ENCODE measurements around the gene RBM43.

Gene RBM43

GRCh38 chr2:151217343-151217742, 44.3 kb downstream of the RBM43 start:
- no peak for DNase-seq (ENCODE audit: low read depth)

DNA sequence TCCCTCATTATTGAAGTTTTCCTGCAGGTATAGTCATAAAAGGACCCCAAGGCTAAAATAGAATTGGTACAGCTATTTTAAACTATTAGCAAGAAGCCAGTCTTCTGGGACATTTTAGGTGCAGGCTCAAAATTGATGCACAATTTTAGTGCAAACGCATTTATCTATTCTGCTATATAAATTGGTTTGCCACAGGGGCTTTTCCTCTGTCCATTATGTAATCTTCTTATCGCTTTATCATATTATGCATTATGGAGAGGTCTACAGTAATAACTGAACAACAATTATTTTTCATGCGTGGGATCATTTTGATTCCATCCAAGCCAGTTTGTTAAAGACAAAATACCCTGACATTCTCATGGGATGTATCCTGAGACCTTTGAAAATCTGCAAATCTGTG, 54.6 kb downstream of the RBM43 start:
- no peak for DNase-seq (ENCODE audit: low read depth)

- DNase-seq (ENCODE audit: low read depth), result no peak
Observed at GRCh38 chr2:151206446-151206968, 55.2 kb downstream of the RBM43 start.

DNA sequence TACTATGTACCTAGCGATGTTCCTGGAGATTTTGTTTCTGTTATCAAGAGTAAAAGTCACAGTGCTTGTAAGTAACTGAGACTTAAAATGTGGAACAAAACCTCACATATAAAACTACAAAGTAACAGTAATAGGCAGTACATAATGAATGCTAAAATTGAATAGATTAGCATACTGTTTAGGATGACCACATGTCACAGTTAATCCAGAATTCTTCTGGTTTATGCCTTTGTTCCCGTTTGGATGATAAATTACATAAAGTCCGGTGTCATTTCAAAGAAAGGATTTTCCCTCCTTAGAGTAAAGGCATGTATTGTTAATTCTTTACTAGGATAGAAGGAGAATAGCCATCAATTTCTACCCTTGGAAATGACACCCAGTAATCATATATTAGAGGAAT, 56.1 kb downstream of the RBM43 start:
- no peak for DNase-seq (ENCODE audit: low read depth)

GRCh38 chr2:151204756-151205155, 56.9 kb downstream of the RBM43 start:
- DNase-seq (ENCODE audit: low read depth), result no peak

DNA sequence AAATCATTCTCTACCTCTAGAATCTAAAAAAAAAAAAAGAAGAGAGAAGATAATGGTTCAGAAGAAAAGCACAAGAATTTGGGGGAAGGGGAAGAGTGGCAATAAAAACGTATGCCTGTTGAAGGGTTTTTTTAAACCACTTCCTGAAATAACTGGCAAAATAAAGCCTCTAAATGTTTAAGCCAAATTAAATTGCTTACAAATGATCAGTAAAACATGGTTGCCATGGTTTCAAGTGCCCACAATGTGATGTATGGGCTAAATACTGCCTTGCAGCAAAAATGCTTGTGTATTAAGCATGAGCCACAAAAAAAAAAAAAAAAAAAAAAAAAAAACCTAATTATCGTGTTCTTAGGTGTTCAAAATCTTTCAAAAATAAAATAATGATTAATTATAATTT, 60.8 kb downstream of the RBM43 start:
- no peak for DNase-seq (ENCODE audit: low read depth)

- DNase-seq (ENCODE audit: low read depth), result no peak
Observed at GRCh38 chr2:151200277-151200676, 61.4 kb downstream of the RBM43 start.

DNA sequence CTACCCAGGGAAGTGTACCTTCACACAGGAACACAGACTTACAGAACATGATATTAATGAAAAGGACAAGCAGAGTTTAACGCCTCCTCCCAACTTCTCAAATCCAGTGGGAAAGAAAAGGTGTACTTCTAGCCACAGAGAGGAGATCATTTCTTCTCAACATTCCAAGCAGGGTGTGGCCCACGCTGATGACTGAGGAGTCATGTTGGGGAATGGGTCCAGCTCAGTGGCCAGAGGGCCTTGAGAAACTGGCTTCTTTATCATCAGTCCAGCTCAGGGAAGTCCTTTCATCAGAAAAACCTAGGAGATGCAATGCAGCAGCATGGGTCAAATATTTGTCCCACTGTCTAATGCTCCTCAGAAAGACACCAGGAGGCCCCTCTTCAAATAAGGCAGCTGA, 63.0 kb downstream of the RBM43 start:
- no peak for DNase-seq (ENCODE audit: low read depth)
